H9 (cell line): Measurements from ENCODE around the gene DAAM1. TPM values are rescaled to one million over a fixed set of nuclear protein-coding genes. Genes with fewer than 3 reads are reported as not detected.

Source experiments
- DNase-seq: peaks from one replicate; pipeline ENCODE4 v3.0.0-alpha.2; 2017
- H2AFZ ChIP-seq: one replicate; pipeline ENCODE4 v1.6.1; 2013; ENCODE audit warnings: mild to moderate bottlenecking, low read length, control low read depth, moderate library complexity
- H2AK5ac ChIP-seq: 2 replicates; pipeline ENCODE4 v1.6.1; 2013; ENCODE audit warnings: low read length, control low read depth, mixed read lengths; ENCODE audit not compliant: insufficient read length
- H2BK120ac ChIP-seq: one replicate; pipeline ENCODE4 v1.6.1; 2013; ENCODE audit warnings: low read depth, mild to moderate bottlenecking, low read length, control low read depth, inconsistent platforms; ENCODE audit not compliant: poor library complexity, severe bottlenecking
- H2BK12ac ChIP-seq: 2 replicates; pipeline ENCODE4 v1.6.1; 2013; ENCODE audit warnings: low read length, control low read depth, mixed read lengths, low read depth; ENCODE audit not compliant: insufficient read length
- H2BK15ac ChIP-seq: 2 replicates; pipeline ENCODE4 v1.6.1; 2013; ENCODE audit warnings: low read depth, low read length, control low read depth
- H2BK20ac ChIP-seq: one replicate; pipeline ENCODE4 v1.6.1; 2013; ENCODE audit warnings: low read depth, mild to moderate bottlenecking, low read length, control low read depth, inconsistent platforms; ENCODE audit not compliant: poor library complexity, severe bottlenecking
- H2BK5ac ChIP-seq: 2 replicates; pipeline ENCODE4 v1.6.1; 2013; ENCODE audit warnings: low read length, control low read depth, mixed read lengths; ENCODE audit not compliant: insufficient read length
- H3K14ac ChIP-seq: 2 replicates; pipeline ENCODE4 v1.6.1; 2013; ENCODE audit warnings: low read length, control low read depth; ENCODE audit not compliant: insufficient read depth
- H3K18ac ChIP-seq: 2 replicates; pipeline ENCODE4 v1.6.1; 2013; ENCODE audit warnings: low read depth, mild to moderate bottlenecking, mixed read lengths, low read length, control low read depth; ENCODE audit not compliant: insufficient read length
- H3K23ac ChIP-seq: 2 replicates; pipeline ENCODE4 v1.6.1; 2013; ENCODE audit warnings: low read length, control low read depth, mixed read lengths, low read depth; ENCODE audit not compliant: insufficient read length
- H3K23me2 ChIP-seq: 2 replicates; pipeline ENCODE4 v1.6.1; 2013; ENCODE audit warnings: low read depth, mild to moderate bottlenecking, mixed read lengths, low read length, control low read depth; ENCODE audit not compliant: insufficient read length, poor library complexity, severe bottlenecking
- H3K27ac ChIP-seq: 2 replicates; pipeline ENCODE4 v1.5.1; 2013; ENCODE audit warnings: low read length, control low read depth, mixed read lengths, low read depth; ENCODE audit not compliant: insufficient read length
- H3K27me3 ChIP-seq: 2 replicates; pipeline ENCODE4 v1.6.1; 2013; ENCODE audit warnings: low read length, control low read depth, inconsistent platforms; ENCODE audit not compliant: insufficient read depth
- H3K4ac ChIP-seq: 2 replicates; pipeline ENCODE4 v1.6.1; 2013; ENCODE audit warnings: low read depth, mild to moderate bottlenecking, control low read depth, inconsistent platforms, low read length, moderate library complexity
- H3K4me1 ChIP-seq: 2 replicates; pipeline ENCODE4 v1.6.1; 2013; ENCODE audit warnings: low read length, control low read depth, inconsistent platforms; ENCODE audit not compliant: insufficient read depth
- H3K4me2 ChIP-seq: 2 replicates; pipeline ENCODE4 v1.6.1; 2013; ENCODE audit warnings: low read length, control low read depth, mixed read lengths; ENCODE audit not compliant: insufficient read length, insufficient read depth
- H3K56ac ChIP-seq: 2 replicates; pipeline ENCODE4 v1.6.1; 2013; ENCODE audit warnings: low read depth, mild to moderate bottlenecking, mixed read lengths, low read length, control low read depth; ENCODE audit not compliant: insufficient read length
- H3K79me1 ChIP-seq: 2 replicates; pipeline ENCODE4 v1.6.1; 2013; ENCODE audit warnings: low read depth, mild to moderate bottlenecking, moderate library complexity, low read length, control low read depth, inconsistent platforms; ENCODE audit not compliant: insufficient read depth, poor library complexity, severe bottlenecking
- H3K79me2 ChIP-seq: 2 replicates; pipeline ENCODE4 v1.6.1; 2013; ENCODE audit warnings: low read length, control low read depth, inconsistent platforms; ENCODE audit not compliant: insufficient read depth
- H3K9ac ChIP-seq: 2 replicates; pipeline ENCODE4 v1.6.1; 2013; ENCODE audit warnings: low read length, control low read depth, mixed read lengths; ENCODE audit not compliant: insufficient read length; ENCODE audit errors: extremely low read depth
- H3K9me3 ChIP-seq: one replicate; pipeline ENCODE4 v1.6.1; 2013; ENCODE audit warnings: low read depth, low read length, inconsistent platforms; ENCODE audit not compliant: control insufficient read depth
- H3T11ph ChIP-seq: one replicate; pipeline ENCODE4 v1.6.1; 2013; ENCODE audit warnings: mild to moderate bottlenecking, low read length, control low read depth, inconsistent platforms
- H4K20me1 ChIP-seq: one replicate; pipeline ENCODE4 v1.6.1; 2013; ENCODE audit not compliant: control insufficient read depth, insufficient read length, insufficient read depth
- H4K5ac ChIP-seq: 2 replicates; pipeline ENCODE4 v1.6.1; 2013; ENCODE audit warnings: low read depth, mild to moderate bottlenecking, mixed read lengths, low read length, control low read depth; ENCODE audit not compliant: insufficient read length
- H4K8ac ChIP-seq: replicated peaks from 2 replicates; pipeline ENCODE4 v1.6.1; 2013; ENCODE audit warnings: low read length, control low read depth, mixed read lengths, low read depth; ENCODE audit not compliant: insufficient read length
- H4K91ac ChIP-seq: 2 replicates; pipeline ENCODE4 v1.6.1; 2013; ENCODE audit warnings: low read depth, mild to moderate bottlenecking, moderate library complexity, mixed read lengths, low read length, control low read depth; ENCODE audit not compliant: insufficient read length
- H3K27ac Mint-ChIP-seq, 3 experiments: 2 replicates in 2 of 3; 3 replicates in 1 of 3; pipeline ENCODE4 v1.8.0; 2020 to 2021; ENCODE audit warnings: mixed read lengths in 3 of 3, mild to moderate bottlenecking in 1 of 3, moderate library complexity in 1 of 3
- H3K27me3 Mint-ChIP-seq: 2 replicates; pipeline ENCODE4 v1.8.0; 2021; ENCODE audit warnings: low read depth, mild to moderate bottlenecking, moderate library complexity, mixed read lengths
- H3K36me3 Mint-ChIP-seq, 3 experiments: 2 replicates in 2 of 3; 3 replicates in 1 of 3; pipeline ENCODE4 v1.8.0; 2020 to 2021; ENCODE audit warnings: low read depth in 3 of 3, mixed read lengths in 3 of 3; ENCODE audit not compliant: insufficient read depth in 1 of 3
- H3K4me1 Mint-ChIP-seq, 2 experiments: 2 replicates each; pipeline ENCODE4 v1.8.0; 2020; ENCODE audit warnings: mixed read lengths in 2 of 2
- H3K4me3 Mint-ChIP-seq, 2 experiments: 2 replicates in 1 of 2; 3 replicates in 1 of 2; pipeline ENCODE4 v1.8.0; 2020 to 2021; ENCODE audit warnings: mild to moderate bottlenecking in 2 of 2, mixed read lengths in 2 of 2, moderate library complexity in 1 of 2
- H3K9me3 Mint-ChIP-seq, 2 experiments: 2 replicates in 1 of 2; 3 replicates in 1 of 2; pipeline ENCODE4 v1.8.0; 2020; ENCODE audit warnings: mild to moderate bottlenecking in 2 of 2, mixed read lengths in 2 of 2, moderate library complexity in 1 of 2
- CTCF ChIP-seq: fragments of 200-600 bp; sonication (generic); conservative IDR thresholded peaks from 3 replicates; pipeline ENCODE4 v1.8.0; 2021; ENCODE audit warnings: antibody characterized with exemption, mild to moderate bottlenecking
- WGBS: extraction: QIAGEN DNeasy Blood & Tissue Kit; methylation state at CpG from one replicate; pipeline ENCODE4 v1.1.7; 2013; ENCODE audit warnings: missing lambda C conversion rate, low lambda C conversion rate, mixed read lengths; ENCODE audit not compliant: insufficient read length; ENCODE audit errors: extremely low coverage; 5-methylcytosine and 5-hydroxymethylcytosine counted together
- total RNA-seq: library from RNA; stranded (reverse); gene quantifications from 2 replicates; pipeline ENCODE4 v1.2.1, GENCODE V29; 2021

The DAAM1 gene
- total RNA-seq, 1 experiment from 2014 or later, result 19.5 TPM

- Histone ChIP-seq H3T11ph (no peak overlapping the region), H4K5ac (no peak overlapping the region), H2BK15ac (no peak overlapping the region), H3K14ac (no peak overlapping the region), H3K18ac (no peak overlapping the region), H4K91ac (no peak overlapping the region), H3K27ac (no peak overlapping the region), H3K4me2 (no peak overlapping the region), H3K4ac (no peak overlapping the region), H3K23ac (no peak overlapping the region), H3K79me1 (peaks cover 8% of the 10 kb centered on the region), H2AFZ (no peak overlapping the region), H2BK5ac (no peak overlapping the region), H2BK12ac (no peak overlapping the region), H4K8ac (no peak overlapping the region), H2BK20ac (no peak overlapping the region), H3K9ac (no peak overlapping the region), H3K4me1 (peaks cover 10% of the 10 kb centered on the region; the same call in 1 of the 2 replicates), H2BK120ac (no peak overlapping the region), H3K23me2 (no peaks in the 10 kb centered on the region), H3K27me3 (no peaks in the 10 kb centered on the region), H4K20me1 (no peaks in the 10 kb centered on the region), H3K79me2 (peaks cover 3% of the 10 kb centered on the region; the same call in 1 of the 2 replicates), H3K9me3 (no peaks in the 10 kb centered on the region), H2AK5ac (no peak overlapping the region), H3K56ac (no peak overlapping the region)
- H3K4me1 Mint-ChIP-seq, result peaks cover 10 to 13% of the 10 kb centered on the region in 2 experiments
- H3K36me3 Mint-ChIP-seq, result peaks cover 0 to 3% (median 0%) of the 10 kb centered on the region in 3 experiments; a peak in 1 of 7 replicates
- H3K27me3 Mint-ChIP-seq, result no peaks in the 10 kb centered on the region
- no peak for DNase-seq
- H3K4me3 Mint-ChIP-seq, result no peak overlapping the region
- peak overlapping the region in 1 of 3 experiments; percentile 82; a peak in 1 of 7 replicates for H3K27ac Mint-ChIP-seq
- TF ChIP-seq CTCF, result no peak
- WGBS, result no CpG with 5 or more reads among the region's 3 CpGs
- H3K9me3 Mint-ChIP-seq, result no peaks in the 10 kb centered on the region
Measured at GRCh38 chr14:59224341-59224740, 35.9 kb downstream of the DAAM1 start.
